ENCODE results near the gene INSL4. TPM values are rescaled to one million over a fixed set of nuclear protein-coding genes. Genes with fewer than 3 reads are reported as not detected.

INSL4 gene
- total RNA-seq, 3 donors from 2014 or later: not detected

DNA sequence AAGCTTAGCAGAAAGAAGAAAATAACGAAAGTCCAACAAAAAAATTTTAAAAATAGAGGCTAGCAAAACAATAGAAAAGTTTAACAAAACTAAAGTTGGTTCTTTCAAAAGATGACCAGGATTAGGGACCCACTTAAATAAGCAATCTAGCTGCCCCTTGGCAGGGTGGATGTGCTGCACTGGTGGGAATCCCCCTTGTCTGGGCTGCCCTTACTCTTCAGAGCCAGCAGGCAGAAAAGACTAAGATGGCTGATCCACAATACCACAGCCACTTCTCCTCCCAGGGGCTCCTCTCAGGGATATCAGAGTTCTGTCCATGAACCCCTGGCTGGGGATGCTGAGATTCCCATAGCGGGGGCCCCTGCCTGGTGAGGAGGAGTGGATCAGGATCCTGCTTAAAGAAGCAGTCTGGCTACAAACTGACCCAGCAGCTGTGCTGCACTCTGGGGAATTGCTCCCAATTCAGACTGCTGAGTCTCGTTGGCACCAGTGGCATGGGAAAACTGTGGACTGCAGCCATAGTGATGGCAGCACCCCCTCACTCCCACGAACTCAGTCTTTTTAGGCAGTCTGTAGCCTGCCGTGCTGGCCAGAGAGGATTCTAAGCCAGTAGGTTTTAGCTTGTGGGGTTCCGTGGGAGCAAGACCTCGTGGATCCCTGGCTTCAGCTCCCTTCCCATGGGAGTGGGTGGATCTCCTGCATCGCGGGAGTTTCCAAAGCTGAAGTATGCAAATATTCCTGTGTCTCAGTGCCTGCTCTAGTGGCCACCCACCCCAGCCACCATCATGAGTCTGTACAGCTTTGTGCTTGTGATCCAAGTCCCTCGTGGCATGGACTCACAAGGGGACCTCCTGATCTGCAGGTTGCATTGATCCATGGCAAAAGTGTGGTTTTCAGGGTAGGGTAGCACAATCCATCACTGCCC, 42.9 kb upstream of the INSL4 start:
- intact Hi-C loops (cut with DNase I; ENCODE audit: low total_unique reads): no loop called here
- no peaks in the 10 kb centered on the region for H3K4me1 ChIP-seq
- TF ChIP-seq, protein P1, sequence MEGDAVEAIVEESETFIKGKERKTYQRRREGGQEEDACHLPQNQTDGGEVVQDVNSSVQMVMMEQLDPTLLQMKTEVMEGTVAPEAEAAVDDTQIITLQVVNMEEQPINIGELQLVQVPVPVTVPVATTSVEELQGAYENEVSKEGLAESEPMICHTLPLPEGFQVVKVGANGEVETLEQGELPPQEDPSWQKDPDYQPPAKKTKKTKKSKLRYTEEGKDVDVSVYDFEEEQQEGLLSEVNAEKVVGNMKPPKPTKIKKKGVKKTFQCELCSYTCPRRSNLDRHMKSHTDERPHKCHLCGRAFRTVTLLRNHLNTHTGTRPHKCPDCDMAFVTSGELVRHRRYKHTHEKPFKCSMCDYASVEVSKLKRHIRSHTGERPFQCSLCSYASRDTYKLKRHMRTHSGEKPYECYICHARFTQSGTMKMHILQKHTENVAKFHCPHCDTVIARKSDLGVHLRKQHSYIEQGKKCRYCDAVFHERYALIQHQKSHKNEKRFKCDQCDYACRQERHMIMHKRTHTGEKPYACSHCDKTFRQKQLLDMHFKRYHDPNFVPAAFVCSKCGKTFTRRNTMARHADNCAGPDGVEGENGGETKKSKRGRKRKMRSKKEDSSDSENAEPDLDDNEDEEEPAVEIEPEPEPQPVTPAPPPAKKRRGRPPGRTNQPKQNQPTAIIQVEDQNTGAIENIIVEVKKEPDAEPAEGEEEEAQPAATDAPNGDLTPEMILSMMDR (IDR thresholded peaks at IDR 0.05): no peak
- TF ChIP-seq POLR2AphosphoS5 (IDR thresholded peaks at IDR 0.05) (no peak), POLR2A (IDR thresholded peaks at IDR 0.05) (no peak)
- H3K4me3 ChIP-seq: no peak overlapping the region
- DNase-seq (ENCODE audit: low spot score in 2 of 2): no peak
- no peaks in the 10 kb centered on the region for H3K9me3 ChIP-seq
- H3K27me3 ChIP-seq: no peaks in the 10 kb centered on the region
- H3K27ac ChIP-seq: no peak overlapping the region
- no peaks in the 10 kb centered on the region for H3K36me3 ChIP-seq

- no peak for TF ChIP-seq POLR2A (IDR thresholded peaks at IDR 0.05)
- no peak for TF ChIP-seq POLR2AphosphoS5 (IDR thresholded peaks at IDR 0.05)
- TF ChIP-seq, protein P1 (IDR thresholded peaks at IDR 0.05): no peak
- Histone ChIP-seq H3K4me3 (no peak overlapping the region), H3K27me3 (no peaks in the 10 kb centered on the region), H3K9me3 (no peaks in the 10 kb centered on the region), H3K4me1 (no peaks in the 10 kb centered on the region), H3K27ac (no peak overlapping the region), H3K36me3 (no peaks in the 10 kb centered on the region)
- intact Hi-C loops (cut with DNase I; ENCODE audit: low total_unique reads): no loop called here
- DNase-seq (ENCODE audit: low spot score in 2 of 2): no peak
These were observed 39.2 kb upstream of the INSL4 start for GRCh38 chr9:5191985-5192384.

- no peaks in the 10 kb centered on the region for H3K9me3 ChIP-seq
- DNase-seq (ENCODE audit: low spot score in 2 of 2): no peak
These were observed 37.9 kb upstream of the INSL4 start for GRCh38 chr9:5193345-5193744.

GRCh38 chr9:5195463-5195862, 35.8 kb upstream of the INSL4 start:
- intact Hi-C loops (cut with DNase I; ENCODE audit: low total_unique reads): no loop called here
- no peak overlapping the region for H3K27ac ChIP-seq
- no peaks in the 10 kb centered on the region for H3K36me3 ChIP-seq
- no peak for TF ChIP-seq POLR2A (IDR thresholded peaks at IDR 0.05)
- TF ChIP-seq, protein P1 (IDR thresholded peaks at IDR 0.05): no peak
- TF ChIP-seq POLR2AphosphoS5 (IDR thresholded peaks at IDR 0.05): no peak
- no peaks in the 10 kb centered on the region for H3K9me3 ChIP-seq
- no peak overlapping the region for H3K4me3 ChIP-seq
- no peaks in the 10 kb centered on the region for H3K27me3 ChIP-seq
- DNase-seq (ENCODE audit: low spot score in 2 of 2): no peak
- H3K4me1 ChIP-seq: no peaks in the 10 kb centered on the region

More at GRCh38 chr9:5193345-5193744, 37.9 kb upstream of the INSL4 start:
- no peaks in the 10 kb centered on the region for H3K36me3 ChIP-seq
- intact Hi-C loops (cut with DNase I; ENCODE audit: low total_unique reads): no loop called here
- no peak overlapping the region for H3K4me3 ChIP-seq
- H3K27ac ChIP-seq: no peak overlapping the region
- H3K27me3 ChIP-seq: no peaks in the 10 kb centered on the region
- TF ChIP-seq POLR2A (IDR thresholded peaks at IDR 0.05) (no peak), POLR2AphosphoS5 (IDR thresholded peaks at IDR 0.05) (no peak)
- TF ChIP-seq, protein P1 (IDR thresholded peaks at IDR 0.05): no peak
- no peaks in the 10 kb centered on the region for H3K4me1 ChIP-seq

GRCh38 chr9:5205071-5205470, 26.1 kb upstream of the INSL4 start:
- Histone ChIP-seq H3K4me3 (no peak overlapping the region), H3K36me3 (no peaks in the 10 kb centered on the region), H3K4me1 (no peaks in the 10 kb centered on the region), H3K9me3 (no peaks in the 10 kb centered on the region), H3K27me3 (no peaks in the 10 kb centered on the region), H3K27ac (no peak overlapping the region)
- no peak for DNase-seq (ENCODE audit: low spot score in 2 of 2)
- no peak for TF ChIP-seq POLR2AphosphoS5 (IDR thresholded peaks at IDR 0.05)
- TF ChIP-seq POLR2A (IDR thresholded peaks at IDR 0.05): no peak
- TF ChIP-seq, protein P1 (IDR thresholded peaks at IDR 0.05): no peak
- intact Hi-C loops (cut with DNase I; ENCODE audit: low total_unique reads): no loop called here

All from breast epithelium (tissue), 4 donors.